ENCODE data around the gene C1orf174.

C1orf174 gene

DNA sequence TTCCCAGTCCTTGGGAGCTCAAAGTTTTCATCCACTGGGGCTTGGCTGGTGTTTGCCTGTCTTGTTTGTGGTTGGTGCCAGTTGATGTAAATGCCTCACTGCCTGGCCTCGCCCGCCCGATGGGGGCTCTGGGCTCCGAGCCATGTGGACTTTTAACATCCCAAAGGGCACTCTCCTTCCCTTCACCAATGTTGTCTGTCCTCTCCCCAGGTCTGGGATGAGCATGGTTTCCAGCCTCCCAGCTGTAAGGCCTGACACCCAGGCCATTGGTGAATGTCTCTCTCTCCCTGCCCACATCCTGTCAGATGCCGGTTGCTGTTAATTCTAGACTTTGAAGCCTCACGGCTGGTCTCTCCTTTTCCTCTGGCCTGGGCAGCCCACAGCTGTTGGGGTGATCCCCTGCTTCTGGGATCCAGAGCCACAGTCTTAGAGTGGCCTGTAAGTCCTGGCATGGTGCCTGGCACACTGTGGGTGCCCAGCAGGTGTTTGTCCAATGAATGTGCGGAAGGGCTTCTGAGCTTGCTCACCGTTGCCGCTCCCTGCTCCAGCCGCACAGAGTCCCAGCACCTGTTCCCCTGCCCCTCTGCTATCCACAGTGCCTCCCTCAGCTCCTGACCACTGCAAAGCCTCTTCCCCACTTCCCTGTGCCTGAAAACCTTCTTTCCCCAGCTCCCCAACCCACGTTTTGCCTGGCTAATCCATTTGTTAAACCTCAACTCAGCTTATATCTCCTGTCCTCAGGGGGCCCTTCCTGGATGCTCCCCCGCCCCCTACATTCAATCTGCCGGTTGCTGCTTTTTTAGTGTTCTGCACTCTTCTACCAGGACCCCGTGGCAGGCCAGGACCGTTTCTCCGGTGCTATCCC lies 3.3 kb upstream of the C1orf174 start:
- Histone ChIP-seq H2AFZ (ENCODE audit: low read depth) (no peak overlapping the region), H3K4me1 (ENCODE audit: low read depth, poor library complexity, severe bottlenecking) (peaks cover 14% of the 10 kb centered on the region), H3K36me3 (ENCODE audit: insufficient read depth) (no peaks in the 10 kb centered on the region), H3K4me3 (IDR thresholded peaks at IDR 0.05; ENCODE audit: insufficient read depth, low read depth, low read length) (no peak overlapping the region), H3K79me2 (ENCODE audit: insufficient read depth, low read depth) (peaks cover 12% of the 10 kb centered on the region; the same call in 1 of the 2 replicates), H3K27ac (no peak overlapping the region), H4K20me1 (ENCODE audit: insufficient read depth) (no peaks in the 10 kb centered on the region), H3K4me2 (no peak overlapping the region), H3K27me3 (ENCODE audit: insufficient read depth, low read depth) (no peaks in the 10 kb centered on the region), H3K9ac (no peak overlapping the region)
- no peak for TF ChIP-seq CTCF (conservative IDR thresholded peaks at IDR 0.05; ENCODE audit: low read depth, low read length)

GRCh38 chr1:3902571-3903091 lies 2.6 kb upstream of the C1orf174 start:
- H3K27ac ChIP-seq: no peak overlapping the region
- peaks cover 20% of the 10 kb centered on the region for H3K79me2 ChIP-seq (ENCODE audit: insufficient read depth, low read depth)
- no peaks in the 10 kb centered on the region for H3K36me3 ChIP-seq (ENCODE audit: insufficient read depth)
- H3K9ac ChIP-seq: no peak overlapping the region
- peaks cover 15% of the 10 kb centered on the region for H3K4me1 ChIP-seq (ENCODE audit: low read depth, poor library complexity, severe bottlenecking)
- H2AFZ ChIP-seq (ENCODE audit: low read depth): no peak overlapping the region
- no peak for TF ChIP-seq CTCF (conservative IDR thresholded peaks at IDR 0.05; ENCODE audit: low read depth, low read length)
- H3K4me3 ChIP-seq (IDR thresholded peaks at IDR 0.05; ENCODE audit: insufficient read depth, low read depth, low read length): no peak overlapping the region
- H4K20me1 ChIP-seq (ENCODE audit: insufficient read depth): no peaks in the 10 kb centered on the region
- no peak overlapping the region for H3K4me2 ChIP-seq
- no peaks in the 10 kb centered on the region for H3K27me3 ChIP-seq (ENCODE audit: insufficient read depth, low read depth)

DNA sequence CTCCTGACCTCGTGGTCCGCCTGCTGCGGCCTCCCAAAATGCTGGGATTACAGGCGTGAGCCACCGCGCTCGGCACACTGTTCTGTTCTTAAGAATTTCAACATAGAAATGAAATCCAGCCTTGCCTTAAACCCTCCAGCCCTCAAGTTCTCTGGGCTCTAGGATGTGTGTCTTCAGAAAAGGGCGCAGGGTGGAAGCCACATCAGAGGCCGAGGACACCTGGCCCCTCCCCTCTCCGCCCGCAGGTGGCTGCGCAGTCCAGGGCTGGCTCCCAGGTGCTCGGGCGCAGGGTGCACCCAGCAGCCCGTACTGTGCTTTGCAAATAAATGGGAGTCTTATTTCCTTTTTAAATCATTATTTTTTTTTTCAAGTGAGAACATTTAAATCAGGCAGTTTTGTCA lies 2.0 kb upstream of the C1orf174 start:
- Histone ChIP-seq H2AFZ (ENCODE audit: low read depth) (no peak overlapping the region), H4K20me1 (ENCODE audit: insufficient read depth) (no peaks in the 10 kb centered on the region), H3K4me3 (IDR thresholded peaks at IDR 0.05; ENCODE audit: insufficient read depth, low read depth, low read length) (no peak overlapping the region), H3K27ac (no peak overlapping the region), H3K4me2 (no peak overlapping the region), H3K9ac (no peak overlapping the region), H3K27me3 (ENCODE audit: insufficient read depth, low read depth) (no peaks in the 10 kb centered on the region), H3K4me1 (ENCODE audit: low read depth, poor library complexity, severe bottlenecking) (peaks cover 15% of the 10 kb centered on the region), H3K36me3 (ENCODE audit: insufficient read depth) (no peaks in the 10 kb centered on the region), H3K79me2 (ENCODE audit: insufficient read depth, low read depth) (peaks cover 25% of the 10 kb centered on the region)
- TF ChIP-seq CTCF (conservative IDR thresholded peaks at IDR 0.05; ENCODE audit: low read depth, low read length): no peak

DNA sequence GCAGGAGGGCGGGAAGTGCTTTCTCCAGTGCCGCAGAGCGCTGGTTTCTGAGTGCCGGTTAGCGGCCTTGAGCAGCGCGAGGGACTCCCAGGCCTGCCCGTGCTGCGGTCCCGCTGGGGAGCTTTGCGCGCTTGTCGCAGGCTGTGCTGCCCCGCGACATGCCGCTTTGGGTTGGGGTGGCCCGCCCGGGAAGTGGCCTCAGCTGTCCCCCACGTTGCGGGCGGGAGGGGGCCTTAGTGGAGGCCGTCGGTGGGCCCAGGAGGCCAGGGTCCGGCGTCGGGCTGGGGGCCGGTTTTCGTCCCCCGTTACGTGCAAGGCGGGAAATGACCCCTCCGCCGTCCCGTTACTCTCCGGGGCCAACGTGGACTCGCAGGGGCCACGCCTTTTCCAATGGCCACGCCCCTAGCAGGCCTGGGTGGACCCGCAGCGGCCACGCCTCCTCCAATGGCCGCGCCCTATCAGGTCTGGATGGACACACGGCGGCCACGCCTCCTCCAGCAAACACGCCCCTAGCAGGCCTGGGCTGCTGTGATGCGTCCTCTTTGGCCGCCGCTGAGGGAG lies 977 bp upstream of the C1orf174 start:
- no peak for TF ChIP-seq CTCF (conservative IDR thresholded peaks at IDR 0.05; ENCODE audit: low read depth, low read length)
- H2AFZ ChIP-seq (ENCODE audit: low read depth): peak overlapping the region; percentile 72
- H3K4me2 ChIP-seq: peak overlapping the region; percentile 46
- no peaks in the 10 kb centered on the region for H3K36me3 ChIP-seq (ENCODE audit: insufficient read depth)
- H4K20me1 ChIP-seq (ENCODE audit: insufficient read depth): no peaks in the 10 kb centered on the region
- H3K4me3 ChIP-seq (IDR thresholded peaks at IDR 0.05; ENCODE audit: insufficient read depth, low read depth, low read length): no peak overlapping the region
- H3K79me2 ChIP-seq (ENCODE audit: insufficient read depth, low read depth): peaks cover 36% of the 10 kb centered on the region
- H3K4me1 ChIP-seq (ENCODE audit: low read depth, poor library complexity, severe bottlenecking): peaks cover 15% of the 10 kb centered on the region
- H3K27ac ChIP-seq: peak overlapping the region; percentile 93
- no peaks in the 10 kb centered on the region for H3K27me3 ChIP-seq (ENCODE audit: insufficient read depth, low read depth)
- H3K9ac ChIP-seq: peak overlapping the region; percentile 91

All from KMS-11 (cell line).